ENCODE data around the gene ITGB3BP.

DNA sequence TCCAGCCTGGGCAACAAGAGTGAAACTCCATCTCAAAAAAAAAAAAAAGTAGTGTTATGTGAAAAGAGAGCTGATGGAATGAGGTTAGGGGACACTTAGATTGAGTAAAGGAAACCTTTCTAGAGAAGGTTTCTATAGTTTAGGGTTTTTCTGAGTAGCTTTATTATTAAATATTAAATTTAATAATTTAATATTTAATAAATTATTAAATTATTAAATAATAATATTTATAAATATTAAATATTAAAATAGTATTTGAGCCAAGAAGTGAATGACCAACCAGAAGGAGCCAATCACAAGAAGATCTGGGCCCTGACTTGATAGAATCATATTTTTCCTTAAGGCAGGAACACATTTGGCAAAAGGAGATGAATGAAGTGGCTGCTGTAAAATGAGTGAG lies 104.9 kb downstream of the ITGB3BP start:
- TF ChIP-seq, protein P1, sequence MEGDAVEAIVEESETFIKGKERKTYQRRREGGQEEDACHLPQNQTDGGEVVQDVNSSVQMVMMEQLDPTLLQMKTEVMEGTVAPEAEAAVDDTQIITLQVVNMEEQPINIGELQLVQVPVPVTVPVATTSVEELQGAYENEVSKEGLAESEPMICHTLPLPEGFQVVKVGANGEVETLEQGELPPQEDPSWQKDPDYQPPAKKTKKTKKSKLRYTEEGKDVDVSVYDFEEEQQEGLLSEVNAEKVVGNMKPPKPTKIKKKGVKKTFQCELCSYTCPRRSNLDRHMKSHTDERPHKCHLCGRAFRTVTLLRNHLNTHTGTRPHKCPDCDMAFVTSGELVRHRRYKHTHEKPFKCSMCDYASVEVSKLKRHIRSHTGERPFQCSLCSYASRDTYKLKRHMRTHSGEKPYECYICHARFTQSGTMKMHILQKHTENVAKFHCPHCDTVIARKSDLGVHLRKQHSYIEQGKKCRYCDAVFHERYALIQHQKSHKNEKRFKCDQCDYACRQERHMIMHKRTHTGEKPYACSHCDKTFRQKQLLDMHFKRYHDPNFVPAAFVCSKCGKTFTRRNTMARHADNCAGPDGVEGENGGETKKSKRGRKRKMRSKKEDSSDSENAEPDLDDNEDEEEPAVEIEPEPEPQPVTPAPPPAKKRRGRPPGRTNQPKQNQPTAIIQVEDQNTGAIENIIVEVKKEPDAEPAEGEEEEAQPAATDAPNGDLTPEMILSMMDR (IDR thresholded peaks at IDR 0.05) = no peak
- no peak for TF ChIP-seq POLR2A (IDR thresholded peaks at IDR 0.05)

Measured in body of pancreas (tissue), 4 donors.